K562 treated with DMSO at 1 percent for 24 hours (cell line): ENCODE data around the gene TBC1D3B. TPM values are rescaled to one million over a fixed set of nuclear protein-coding genes. Genes with fewer than 3 reads are reported as not detected.

Experiments
- total RNA-seq: library from RNA; unstranded; fragments of 300-600 nt; gene quantifications from 2 replicates; pipeline ENCODE4 v1.2.3, GENCODE V29; 2022; ENCODE audit warnings: low read depth; ENCODE audit not compliant: insufficient read depth

The TBC1D3B gene
- not detected in 2 replicates for total RNA-seq

DNA sequence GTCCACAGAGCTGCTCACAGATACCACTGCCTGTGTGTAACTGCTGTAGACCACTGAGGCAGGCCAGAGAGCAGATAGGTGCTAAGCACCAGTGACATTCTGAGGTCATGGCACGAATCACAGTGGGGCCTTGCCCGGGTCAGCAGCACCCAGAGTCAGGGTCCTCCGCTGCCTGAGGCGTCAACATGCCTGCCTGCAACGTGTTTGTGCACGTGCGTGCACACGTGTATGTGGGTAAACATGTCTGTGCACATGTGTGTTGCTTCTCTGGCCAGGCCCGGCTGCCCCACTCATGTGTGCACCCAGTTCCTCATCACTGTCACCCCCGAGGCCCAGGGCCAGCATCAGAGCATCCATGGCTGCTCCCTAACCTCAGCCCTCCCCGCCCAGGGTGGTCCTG, at the start of gene TBC1D3B:
Gene TBC1D3B (minus strand): TSS at position 101 of the 400 bp plus-strand sequence. CDS start 1,586 bp downstream, outside the sequence.

DNA sequence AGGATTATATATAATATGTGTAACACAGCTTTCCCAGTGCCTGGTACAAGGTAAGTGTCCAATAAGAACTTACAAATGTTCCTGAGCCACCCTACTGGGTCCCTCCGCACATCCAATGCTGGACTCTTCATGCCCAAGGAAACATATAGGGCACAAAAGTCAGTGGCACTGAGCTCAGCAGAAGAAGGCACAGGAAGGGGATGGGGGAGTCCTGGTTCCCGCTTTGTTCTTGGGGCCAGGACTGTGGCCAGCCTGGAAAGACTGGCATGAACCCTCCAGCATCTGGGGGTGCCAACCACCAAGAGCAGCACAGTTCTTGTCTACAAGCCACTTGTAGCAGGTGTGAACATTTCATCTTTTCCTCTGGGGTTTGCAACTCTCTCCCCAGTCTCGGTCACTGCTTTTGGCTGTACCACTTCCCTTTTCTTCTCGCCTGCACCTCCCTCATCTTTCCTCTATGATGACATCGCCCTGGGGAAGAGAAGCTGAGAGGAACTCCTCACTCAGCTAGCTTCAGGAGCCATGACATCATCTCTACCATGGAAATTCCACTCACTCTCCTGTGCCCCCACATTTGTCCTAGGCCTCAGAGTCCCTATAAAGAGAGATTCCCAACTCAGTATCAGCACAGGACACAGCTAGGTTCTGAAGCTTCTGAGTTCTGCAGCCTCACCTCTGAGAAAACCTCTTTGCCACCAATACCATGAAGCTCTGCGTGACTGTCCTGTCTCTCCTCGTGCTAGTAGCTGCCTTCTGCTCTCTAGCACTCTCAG, 34.2 kb upstream of the TBC1D3B start, which contains the start of gene CCL4L2:
Gene CCL4L2 (plus strand): TSS at position 625 of the 773 bp plus-strand sequence.

Other genes starting within 250 kb of the TBC1D3B start
- gene RDM1, start 245.9 kb downstream of the TBC1D3B start, total RNA-seq: 10.2 and 13.9 TPM in 2 replicates
- not detected in 2 replicates for gene LYZL6, start 232.9 kb downstream of the TBC1D3B start, total RNA-seq
- not detected in 2 replicates for gene CCL16, start 195.1 kb downstream of the TBC1D3B start, total RNA-seq
- not detected in 2 replicates for gene CCL14, start 189.9 kb downstream of the TBC1D3B start, total RNA-seq
- not detected in 2 replicates for gene CCL15, start 175.1 kb downstream of the TBC1D3B start, total RNA-seq
- not detected in 2 replicates for gene CCL23, start 158.7 kb downstream of the TBC1D3B start, total RNA-seq
- gene CCL18, start 112.4 kb downstream of the TBC1D3B start, total RNA-seq: not detected in 2 replicates
- gene CCL3, start 86.5 kb downstream of the TBC1D3B start, total RNA-seq: not detected in 2 replicates
- not detected in 2 replicates for gene CCL4, start 72.8 kb downstream of the TBC1D3B start, total RNA-seq
- gene CCL3L1, start 20.1 kb upstream of the TBC1D3B start, total RNA-seq: not detected in 2 replicates
- not detected in 2 replicates for gene CCL4L2, start 34.4 kb upstream of the TBC1D3B start, total RNA-seq
- not detected in 2 replicates for gene TBC1D3I, start 87.9 kb upstream of the TBC1D3B start, total RNA-seq
- not detected in 2 replicates for gene TBC1D3G, start 147.2 kb upstream of the TBC1D3B start, total RNA-seq
- not detected in 2 replicates for gene TBC1D3H, start 211.8 kb upstream of the TBC1D3B start, total RNA-seq